ENCODE results near the gene SMARCB1. TPM values are rescaled to one million over a fixed set of nuclear protein-coding genes. Genes with fewer than 3 reads are reported as not detected.

SMARCB1 gene
- total and polyA plus RNA-seq, 2 donors (not counting 1 experiment from before 2014, with no cell fraction given): 20.5 to 86.4 TPM

DNA sequence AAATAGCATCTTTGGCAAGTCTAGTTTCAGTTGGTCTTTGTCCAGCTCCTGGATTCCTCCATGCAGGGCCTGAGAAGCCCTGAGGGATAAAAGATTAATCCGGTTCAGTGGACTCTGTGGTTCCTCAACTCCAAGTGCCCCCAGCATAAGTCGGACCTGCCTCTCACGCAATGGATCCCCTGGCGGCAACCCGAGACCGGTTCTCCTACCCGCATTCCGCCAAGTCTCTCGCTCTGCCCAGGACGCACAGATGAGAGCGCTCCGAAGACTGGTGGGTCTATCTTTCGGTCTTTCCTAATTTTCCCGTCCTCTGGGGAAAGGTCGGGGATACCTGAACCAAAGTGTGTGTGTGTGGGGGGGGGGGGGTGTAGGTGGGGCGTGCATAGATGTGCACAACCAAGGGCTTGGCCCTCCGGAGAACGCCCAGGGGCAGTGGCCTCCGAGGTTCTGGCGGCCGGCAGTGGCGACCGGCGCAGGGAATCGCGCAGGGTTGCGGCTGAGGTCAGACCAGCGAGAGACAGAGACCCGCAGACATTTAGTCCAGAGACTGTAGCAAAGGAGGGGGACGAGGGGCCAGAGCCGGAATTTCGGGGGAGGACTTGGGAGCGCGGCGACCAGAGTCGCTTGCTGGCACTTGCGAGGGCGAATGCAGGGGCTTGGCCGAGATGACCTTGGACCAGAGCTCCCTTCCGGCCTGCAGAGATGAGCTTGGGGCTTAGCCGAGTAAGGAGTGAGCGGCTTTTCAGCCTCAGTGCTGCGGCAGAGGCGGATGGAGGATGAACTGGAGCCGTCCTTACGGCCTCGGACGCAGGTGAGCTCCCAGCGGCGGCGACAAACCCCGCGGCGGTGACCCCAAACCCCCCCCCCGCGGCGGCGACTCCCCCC, 70.2 kb downstream of the SMARCB1 start:
- TF ChIP-seq, protein P1, sequence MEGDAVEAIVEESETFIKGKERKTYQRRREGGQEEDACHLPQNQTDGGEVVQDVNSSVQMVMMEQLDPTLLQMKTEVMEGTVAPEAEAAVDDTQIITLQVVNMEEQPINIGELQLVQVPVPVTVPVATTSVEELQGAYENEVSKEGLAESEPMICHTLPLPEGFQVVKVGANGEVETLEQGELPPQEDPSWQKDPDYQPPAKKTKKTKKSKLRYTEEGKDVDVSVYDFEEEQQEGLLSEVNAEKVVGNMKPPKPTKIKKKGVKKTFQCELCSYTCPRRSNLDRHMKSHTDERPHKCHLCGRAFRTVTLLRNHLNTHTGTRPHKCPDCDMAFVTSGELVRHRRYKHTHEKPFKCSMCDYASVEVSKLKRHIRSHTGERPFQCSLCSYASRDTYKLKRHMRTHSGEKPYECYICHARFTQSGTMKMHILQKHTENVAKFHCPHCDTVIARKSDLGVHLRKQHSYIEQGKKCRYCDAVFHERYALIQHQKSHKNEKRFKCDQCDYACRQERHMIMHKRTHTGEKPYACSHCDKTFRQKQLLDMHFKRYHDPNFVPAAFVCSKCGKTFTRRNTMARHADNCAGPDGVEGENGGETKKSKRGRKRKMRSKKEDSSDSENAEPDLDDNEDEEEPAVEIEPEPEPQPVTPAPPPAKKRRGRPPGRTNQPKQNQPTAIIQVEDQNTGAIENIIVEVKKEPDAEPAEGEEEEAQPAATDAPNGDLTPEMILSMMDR (conservative IDR thresholded peaks at IDR 0.05 in 1 of 2, IDR thresholded peaks at IDR 0.05 in 1 of 2; ENCODE audit: low read depth in 1 of 2, low read length in 2 of 2): peak in 1 of 2 donors; percentile 23
- TF ChIP-seq EZH2 (IDR thresholded peaks at IDR 0.05; ENCODE audit: low read length, missing control alignments): no peak
- H3K79me2 ChIP-seq (ENCODE audit: control insufficient read depth, insufficient read depth, low read length): no peaks in the 10 kb centered on the region
- peak overlapping the region; percentile 63 to 92 (median 78) for H3K4me3 ChIP-seq (replicated peaks in 1 of 4; ENCODE audit: control extremely low read depth in 1 of 4, insufficient read depth in 1 of 4, low read depth in 3 of 4, low read length in 4 of 4)
- peaks cover 6% of the 10 kb centered on the region for H3K4me1 ChIP-seq (ENCODE audit: control insufficient read depth, extremely low read depth, insufficient read depth, low read length)
- H3K9ac ChIP-seq (ENCODE audit: insufficient read depth, low read length): peak overlapping the region; percentile 53
- H3K27ac ChIP-seq (ENCODE audit: insufficient read depth, low read length): peak overlapping the region; percentile 43
- no peaks in the 10 kb centered on the region for H4K20me1 ChIP-seq (ENCODE audit: control insufficient read depth, extremely low read depth, insufficient read depth, low read length)
- peak overlapping the region; percentile 97 for H2AFZ ChIP-seq (ENCODE audit: low read length)
- no peaks in the 10 kb centered on the region for H3K27me3 ChIP-seq (ENCODE audit: control insufficient read depth, insufficient read depth, low read length)
- DNase-seq (ENCODE audit: low read depth in 2 of 2): peak; percentile 31 to 64
- H3K9me3 ChIP-seq (ENCODE audit: control insufficient read depth, insufficient read depth, low read depth, low read length): no peaks in the 10 kb centered on the region
- H3K36me3 ChIP-seq (ENCODE audit: control insufficient read depth, insufficient read depth, low read length): no peaks in the 10 kb centered on the region
- H3K4me2 ChIP-seq (ENCODE audit: extremely low read depth, insufficient read depth, low read length): peak overlapping the region; percentile 93

DNA sequence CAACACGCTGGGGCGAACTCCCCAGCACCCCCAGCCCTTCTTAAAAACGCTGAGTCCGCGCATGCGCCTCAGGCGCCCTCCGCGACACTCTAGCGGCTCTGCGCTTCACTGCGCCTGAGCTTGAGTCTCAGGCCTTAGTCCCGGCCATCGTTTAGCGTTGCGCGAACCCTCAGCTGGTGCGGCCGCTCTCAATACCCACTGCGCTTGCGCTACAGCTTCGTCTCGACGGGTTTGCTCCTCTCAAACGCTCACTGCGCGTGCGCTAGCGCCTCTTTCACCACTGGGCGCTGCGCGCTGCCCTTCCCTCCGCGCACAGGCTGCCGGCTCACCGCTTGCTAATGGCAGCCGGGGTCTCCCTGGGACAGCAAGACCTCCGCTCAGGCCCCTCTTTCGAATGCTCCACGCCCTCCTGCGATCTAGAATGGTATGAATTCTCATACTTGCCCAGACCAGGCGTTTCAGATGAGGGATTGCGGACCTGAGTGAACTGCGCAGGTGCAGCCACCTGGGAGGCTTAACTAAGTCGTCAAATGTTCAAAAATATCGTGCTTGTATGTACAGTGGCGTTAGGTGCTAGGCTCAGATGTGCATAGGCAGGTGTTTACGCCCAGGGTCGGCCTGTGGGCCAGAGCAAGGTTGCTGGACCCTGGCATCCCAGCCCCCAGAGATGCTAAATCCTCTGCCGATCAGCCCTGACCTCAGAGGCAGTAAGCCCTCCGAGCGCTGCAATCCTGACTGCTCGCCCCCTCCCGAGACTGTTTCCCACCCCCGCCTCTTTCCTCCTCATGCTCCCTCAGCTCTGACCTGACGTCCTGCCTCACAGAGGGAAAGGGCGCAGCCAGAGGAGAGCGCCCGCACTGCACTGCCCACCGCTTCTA, 71.1 kb downstream of the SMARCB1 start, which contains the start of gene SLC2A11:
TSS of gene SLC2A11 (plus strand) at position 270 of the 878 bp plus-strand sequence. CDS start at position 395, 125 bp downstream.
- H3K4me3 ChIP-seq (replicated peaks in 1 of 4; ENCODE audit: control extremely low read depth in 1 of 4, insufficient read depth in 1 of 4, low read depth in 3 of 4, low read length in 4 of 4): peak within 1 kb of the TSS; percentile 85 to 95 (median 90)
- H3K27ac ChIP-seq (ENCODE audit: insufficient read depth, low read length): peak within 1 kb of the TSS; percentile 61

More for the DNA sequence above, 71.1 kb downstream of the SMARCB1 start, which contains the start of gene SLC2A11:
- H4K20me1 ChIP-seq (ENCODE audit: control insufficient read depth, extremely low read depth, insufficient read depth, low read length): no peaks in the 10 kb centered on the region
- H3K79me2 ChIP-seq (ENCODE audit: control insufficient read depth, insufficient read depth, low read length): no peaks in the 10 kb centered on the region
- no peaks in the 10 kb centered on the region for H3K9me3 ChIP-seq (ENCODE audit: control insufficient read depth, insufficient read depth, low read depth, low read length)
- peaks cover 6% of the 10 kb centered on the region for H3K4me1 ChIP-seq (ENCODE audit: control insufficient read depth, extremely low read depth, insufficient read depth, low read length)
- peak; percentile 93 to 97 for DNase-seq (ENCODE audit: low read depth in 2 of 2)
- H3K27me3 ChIP-seq (ENCODE audit: control insufficient read depth, insufficient read depth, low read length): no peaks in the 10 kb centered on the region
- no peaks in the 10 kb centered on the region for H3K36me3 ChIP-seq (ENCODE audit: control insufficient read depth, insufficient read depth, low read length)
- H3K4me2 ChIP-seq (ENCODE audit: extremely low read depth, insufficient read depth, low read length): peak within 1 kb of the TSS; percentile 100
- H2AFZ ChIP-seq (ENCODE audit: low read length): peak within 1 kb of the TSS; percentile 97
- TF ChIP-seq, protein P1 (conservative IDR thresholded peaks at IDR 0.05 in 1 of 2, IDR thresholded peaks at IDR 0.05 in 1 of 2; ENCODE audit: low read depth in 1 of 2, low read length in 2 of 2): peak in 1 of 2 donors; percentile 40
- TF ChIP-seq EZH2 (IDR thresholded peaks at IDR 0.05; ENCODE audit: low read length, missing control alignments): no peak
- H3K9ac ChIP-seq (ENCODE audit: insufficient read depth, low read length): peak within 1 kb of the TSS; percentile 53

All from fibroblast of lung (primary cell).